ENCODE results near the gene IL1R1. TPM values are rescaled to one million over a fixed set of nuclear protein-coding genes. Genes with fewer than 3 reads are reported as not detected.

Gene IL1R1
- total RNA-seq, 1 donor: 89.8 TPM

- H3K27ac ChIP-seq (ENCODE audit: low read depth, low read length): peak overlapping the region; percentile 35
- H3K27me3 ChIP-seq (ENCODE audit: insufficient read depth, low read length): no peaks in the 10 kb centered on the region
- H3K4me2 ChIP-seq (ENCODE audit: insufficient read depth, low read length): peak overlapping the region; percentile 9
- H3K36me3 ChIP-seq (ENCODE audit: insufficient read depth, low read length): peaks cover 4% of the 10 kb centered on the region
- H2AFZ ChIP-seq (ENCODE audit: low read length): no peak overlapping the region
- H3K4me3 ChIP-seq (ENCODE audit: insufficient read depth, low read length): no peak overlapping the region
- no peaks in the 10 kb centered on the region for H3K79me2 ChIP-seq (ENCODE audit: insufficient read depth, low read length)
- peaks cover 41% of the 10 kb centered on the region for H3K4me1 ChIP-seq (ENCODE audit: insufficient read depth, low read length)
- no peak for TF ChIP-seq CTCF (IDR thresholded peaks at IDR 0.05; ENCODE audit: extremely low read depth, low read depth, low read length)
- DNase-seq (ENCODE audit: insufficient read length, low spot score, missing footprints): no peak
- no peaks in the 10 kb centered on the region for H4K20me1 ChIP-seq (ENCODE audit: insufficient read depth, low read length)
- H3K9me3 ChIP-seq (ENCODE audit: low read depth, low read length): no peaks in the 10 kb centered on the region
These were observed 33.5 kb upstream of the IL1R1 start for GRCh38 chr2:102109016-102109415.

GRCh38 chr2:102110171-102110570 lies 32.4 kb upstream of the IL1R1 start:
- Histone ChIP-seq H2AFZ (ENCODE audit: low read length) (no peak overlapping the region), H3K4me2 (ENCODE audit: insufficient read depth, low read length) (no peak overlapping the region), H3K79me2 (ENCODE audit: insufficient read depth, low read length) (no peaks in the 10 kb centered on the region), H4K20me1 (ENCODE audit: insufficient read depth, low read length) (no peaks in the 10 kb centered on the region), H3K4me3 (ENCODE audit: insufficient read depth, low read length) (no peak overlapping the region), H3K27me3 (ENCODE audit: insufficient read depth, low read length) (no peaks in the 10 kb centered on the region), H3K27ac (ENCODE audit: low read depth, low read length) (no peak overlapping the region), H3K9me3 (ENCODE audit: low read depth, low read length) (no peaks in the 10 kb centered on the region), H3K4me1 (ENCODE audit: insufficient read depth, low read length) (peaks cover 46% of the 10 kb centered on the region), H3K36me3 (ENCODE audit: insufficient read depth, low read length) (peaks cover 4% of the 10 kb centered on the region)
- DNase-seq (ENCODE audit: insufficient read length, low spot score, missing footprints): no peak
- TF ChIP-seq CTCF (IDR thresholded peaks at IDR 0.05; ENCODE audit: extremely low read depth, low read depth, low read length): no peak

- H3K4me1 ChIP-seq (ENCODE audit: insufficient read depth, low read length): peaks cover 51% of the 10 kb centered on the region
- DNase-seq (ENCODE audit: insufficient read length, low spot score, missing footprints): no peak
- H3K79me2 ChIP-seq (ENCODE audit: insufficient read depth, low read length): no peaks in the 10 kb centered on the region
- no peak overlapping the region for H3K4me3 ChIP-seq (ENCODE audit: insufficient read depth, low read length)
- no peak overlapping the region for H3K4me2 ChIP-seq (ENCODE audit: insufficient read depth, low read length)
- H3K27me3 ChIP-seq (ENCODE audit: insufficient read depth, low read length): no peaks in the 10 kb centered on the region
- H3K27ac ChIP-seq (ENCODE audit: low read depth, low read length): no peak overlapping the region
- H4K20me1 ChIP-seq (ENCODE audit: insufficient read depth, low read length): no peaks in the 10 kb centered on the region
- H2AFZ ChIP-seq (ENCODE audit: low read length): no peak overlapping the region
- H3K36me3 ChIP-seq (ENCODE audit: insufficient read depth, low read length): peaks cover 4% of the 10 kb centered on the region
- TF ChIP-seq CTCF (IDR thresholded peaks at IDR 0.05; ENCODE audit: extremely low read depth, low read depth, low read length): no peak
- H3K9me3 ChIP-seq (ENCODE audit: low read depth, low read length): no peaks in the 10 kb centered on the region
These were observed 31.8 kb upstream of the IL1R1 start for GRCh38 chr2:102110596-102111334.

- Histone ChIP-seq H3K27me3 (ENCODE audit: insufficient read depth, low read length) (no peaks in the 10 kb centered on the region), H3K27ac (ENCODE audit: low read depth, low read length) (no peak overlapping the region), H3K4me3 (ENCODE audit: insufficient read depth, low read length) (no peak overlapping the region), H3K4me1 (ENCODE audit: insufficient read depth, low read length) (peaks cover 61% of the 10 kb centered on the region), H2AFZ (ENCODE audit: low read length) (no peak overlapping the region), H3K9me3 (ENCODE audit: low read depth, low read length) (no peaks in the 10 kb centered on the region), H4K20me1 (ENCODE audit: insufficient read depth, low read length) (no peaks in the 10 kb centered on the region), H3K79me2 (ENCODE audit: insufficient read depth, low read length) (no peaks in the 10 kb centered on the region), H3K36me3 (ENCODE audit: insufficient read depth, low read length) (peaks cover 4% of the 10 kb centered on the region), H3K4me2 (ENCODE audit: insufficient read depth, low read length) (no peak overlapping the region)
- TF ChIP-seq CTCF (IDR thresholded peaks at IDR 0.05; ENCODE audit: extremely low read depth, low read depth, low read length): no peak
- DNase-seq (ENCODE audit: insufficient read length, low spot score, missing footprints): no peak
These were observed 30.7 kb upstream of the IL1R1 start for GRCh38 chr2:102111823-102112222.

Data from osteoblast (primary cell).